HAP-1 (cell line): ENCODE results near the gene TGM3.

Experiments used
- DNase-seq, 2 experiments: peaks; one replicate each; pipeline ENCODE4 v3.0.0-alpha.2; 2016 to 2020; ENCODE audit warnings: low spot score in 2 of 2
- H3K27me3 ChIP-seq: fragments of 250-450 bp; sonication (Bioruptor Pico); 2 replicates; pipeline ENCODE4 v1.5.1; 2020; ENCODE audit warnings: low read depth, mild to moderate bottlenecking, moderate library complexity
- H3K36me3 ChIP-seq: fragments of 250-450 bp; sonication (Bioruptor Pico); replicated peaks from 2 replicates; pipeline ENCODE4 v1.5.1; 2020; ENCODE audit warnings: mild to moderate bottlenecking
- H3K4me1 ChIP-seq: fragments of 250-450 bp; sonication (Bioruptor Pico); 2 replicates; pipeline ENCODE4 v1.5.1; 2020; ENCODE audit warnings: mild to moderate bottlenecking
- H3K4me3 ChIP-seq: fragments of 250-450 bp; sonication (Bioruptor Pico); 2 replicates; pipeline ENCODE4 v1.5.1; 2020; ENCODE audit warnings: mild to moderate bottlenecking, moderate library complexity
- H3K9me3 ChIP-seq: fragments of 250-450 bp; sonication (Bioruptor Pico); 2 replicates; pipeline ENCODE4 v1.5.1; 2020; ENCODE audit warnings: mild to moderate bottlenecking, moderate library complexity
- in situ Hi-C: fragments of 300-500 bp; cut with MboI; formaldehyde crosslinking; loops from 3 replicates; pipeline ENCODE4 v1.14.3; 2020; ENCODE audit warnings: low sequenced_read_pairs, inconsistent platforms, mixed read lengths

TGM3 gene

DNA sequence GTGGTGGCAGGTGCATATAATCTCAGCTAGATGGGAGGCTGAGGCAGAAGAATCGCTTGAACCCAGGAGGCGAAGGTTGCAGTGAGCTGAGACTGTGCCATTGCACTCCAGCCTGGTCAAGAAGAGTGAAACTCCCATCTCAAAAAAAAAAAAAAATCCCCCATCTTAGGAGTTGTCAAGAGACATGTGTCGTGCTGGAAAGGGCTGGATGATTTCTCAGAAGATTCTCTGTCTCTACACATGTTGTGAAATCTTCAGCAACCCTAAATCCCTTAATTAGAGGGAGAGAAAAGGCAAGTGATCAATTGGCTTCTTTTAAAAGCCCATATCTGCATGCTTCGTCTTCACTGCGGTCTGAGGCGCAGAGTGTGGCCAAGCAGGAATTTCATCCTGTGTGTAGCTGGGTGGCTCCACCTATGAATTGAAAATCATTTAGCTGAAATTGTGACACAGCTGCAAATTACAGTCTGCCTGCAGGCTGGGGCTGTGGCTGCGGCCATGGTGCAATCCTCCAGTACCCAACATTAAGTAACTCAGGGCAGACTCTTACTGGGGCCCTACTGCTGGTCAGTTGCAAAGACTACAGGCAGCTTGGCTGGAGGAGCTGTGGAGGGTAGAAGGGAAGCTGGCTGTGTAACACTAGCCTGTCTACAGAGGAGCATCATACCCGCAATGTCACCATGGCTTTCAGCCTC is 3.2 kb upstream of the TGM3 start:
- H3K4me3 ChIP-seq, result no peak overlapping the region
- no peaks in the 10 kb centered on the region; the same call in 1 of the 2 replicates for H3K27me3 ChIP-seq
- in situ Hi-C loops, result no loop called here
- no peak for DNase-seq
- no peaks in the 10 kb centered on the region for H3K9me3 ChIP-seq
- H3K36me3 ChIP-seq, result no peaks in the 10 kb centered on the region
- H3K4me1 ChIP-seq, result no peaks in the 10 kb centered on the region

DNA sequence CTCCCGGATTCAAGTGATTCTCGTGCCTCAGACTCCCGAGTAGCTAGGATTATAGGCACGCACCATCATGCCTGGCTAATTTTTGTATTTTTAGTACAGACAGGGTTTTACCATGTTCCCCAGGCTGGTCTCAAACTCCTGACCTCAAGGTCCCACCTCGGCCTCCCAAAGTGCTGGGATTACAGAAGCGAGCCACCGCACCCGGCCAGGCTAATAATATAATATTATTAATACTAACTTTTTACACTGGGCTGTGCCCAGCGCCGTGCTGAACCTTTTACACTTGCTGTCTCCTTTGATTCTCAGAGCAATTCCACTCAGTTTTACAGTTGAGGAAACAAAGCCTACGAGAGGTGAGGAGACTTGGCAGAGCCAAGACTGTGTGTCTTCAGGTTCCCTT is 2.3 kb upstream of the TGM3 start:
- H3K4me3 ChIP-seq, result no peak overlapping the region
- H3K27me3 ChIP-seq, result no peaks in the 10 kb centered on the region; the same call in 1 of the 2 replicates
- no peak for DNase-seq
- no peaks in the 10 kb centered on the region for H3K9me3 ChIP-seq
- in situ Hi-C loops, result no loop called here
- no peaks in the 10 kb centered on the region for H3K36me3 ChIP-seq
- no peaks in the 10 kb centered on the region for H3K4me1 ChIP-seq

DNA sequence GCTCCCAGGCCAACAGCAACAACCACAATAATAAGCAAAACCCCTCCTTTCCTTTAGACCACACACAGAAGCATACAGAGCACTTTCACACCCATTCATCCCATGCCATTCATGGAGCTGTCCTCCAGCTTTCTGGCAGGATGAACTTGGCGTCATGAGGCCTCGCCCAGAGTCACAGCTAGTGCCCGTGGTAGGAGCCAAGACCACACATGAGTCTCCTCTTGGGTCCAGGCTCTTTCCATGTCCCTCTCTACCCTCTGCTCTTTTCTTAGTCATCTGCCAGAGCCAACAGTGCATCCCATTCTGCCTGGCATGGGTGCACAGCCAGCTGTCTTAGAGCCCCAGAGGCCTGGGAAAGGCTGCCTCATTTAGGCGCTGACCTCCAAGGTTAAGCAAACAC is 1.8 kb upstream of the TGM3 start:
- no peaks in the 10 kb centered on the region for H3K36me3 ChIP-seq
- H3K4me3 ChIP-seq, result no peak overlapping the region
- in situ Hi-C loops, result no loop called here
- H3K27me3 ChIP-seq, result no peaks in the 10 kb centered on the region; the same call in 1 of the 2 replicates
- DNase-seq, result no peak
- H3K4me1 ChIP-seq, result no peaks in the 10 kb centered on the region
- no peaks in the 10 kb centered on the region for H3K9me3 ChIP-seq

DNA sequence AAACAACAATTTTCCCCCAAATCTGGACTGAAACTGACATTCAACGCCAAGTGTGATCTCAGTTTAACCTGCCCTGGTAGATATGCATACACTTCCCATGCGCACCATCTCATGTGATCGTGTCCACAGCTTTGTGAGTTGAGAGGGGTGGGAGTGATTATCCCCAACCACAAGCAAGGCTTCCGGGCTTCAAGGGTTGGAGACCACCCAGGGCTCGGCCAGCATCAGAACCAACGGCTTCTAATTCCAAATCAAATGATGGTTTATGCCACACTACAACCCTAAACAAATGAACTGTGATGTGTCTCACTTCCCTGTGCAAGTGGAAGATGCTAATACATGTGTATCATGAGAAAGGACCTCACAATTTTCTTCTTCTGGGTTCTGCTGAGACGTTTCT is 515 bp upstream of the TGM3 start:
- no peaks in the 10 kb centered on the region for H3K36me3 ChIP-seq
- H3K27me3 ChIP-seq, result no peaks in the 10 kb centered on the region
- in situ Hi-C loops, result no loop called here
- H3K4me3 ChIP-seq, result no peak overlapping the region
- no peak for DNase-seq
- H3K9me3 ChIP-seq, result no peaks in the 10 kb centered on the region
- H3K4me1 ChIP-seq, result no peaks in the 10 kb centered on the region

DNA sequence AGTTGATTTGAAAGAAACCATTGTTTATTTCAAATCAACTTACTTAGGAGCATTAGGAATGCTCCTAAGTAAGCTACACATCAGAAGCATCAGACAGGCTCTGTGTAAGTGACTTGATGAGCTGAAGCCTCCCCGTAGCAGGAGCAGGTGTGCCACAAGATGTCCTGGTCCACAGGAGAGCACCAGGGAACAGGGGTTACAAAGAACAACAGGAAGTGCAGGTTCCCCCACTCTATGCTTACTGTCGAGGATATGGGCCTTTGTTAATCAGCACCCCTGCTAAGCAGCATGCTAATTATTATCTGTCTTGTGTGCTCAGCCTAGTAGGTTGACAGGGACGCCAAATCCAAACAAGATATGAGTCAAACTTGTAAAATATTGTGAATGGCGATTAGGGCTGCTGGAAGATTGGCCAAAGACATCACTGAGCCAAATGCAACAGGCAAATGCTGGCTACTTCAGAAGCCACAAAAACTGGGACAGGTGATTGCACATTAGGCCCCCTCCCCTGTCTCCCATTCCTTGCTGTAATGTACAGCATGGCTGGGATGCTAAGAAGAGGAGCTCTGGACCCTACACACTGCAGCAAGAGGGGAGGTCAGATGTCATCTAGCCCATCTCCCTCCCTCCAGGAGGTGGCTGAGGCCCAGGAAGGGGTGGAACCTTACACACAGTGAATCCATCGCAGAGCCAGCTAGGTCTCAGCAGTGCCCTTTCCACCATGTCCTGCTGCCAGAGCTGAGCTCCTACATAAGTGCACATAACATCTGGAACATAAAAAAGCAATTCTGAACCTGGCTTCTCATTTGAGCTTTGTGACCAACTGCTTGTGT is 939 bp downstream of the TGM3 start:
- no peaks in the 10 kb centered on the region; the same call in 1 of the 2 replicates for H3K27me3 ChIP-seq
- no peaks in the 10 kb centered on the region for H3K4me1 ChIP-seq
- no peaks in the 10 kb centered on the region for H3K9me3 ChIP-seq
- no peaks in the 10 kb centered on the region for H3K36me3 ChIP-seq
- DNase-seq, result no peak
- no peak overlapping the region for H3K4me3 ChIP-seq
- in situ Hi-C loops, result no loop called here

DNA sequence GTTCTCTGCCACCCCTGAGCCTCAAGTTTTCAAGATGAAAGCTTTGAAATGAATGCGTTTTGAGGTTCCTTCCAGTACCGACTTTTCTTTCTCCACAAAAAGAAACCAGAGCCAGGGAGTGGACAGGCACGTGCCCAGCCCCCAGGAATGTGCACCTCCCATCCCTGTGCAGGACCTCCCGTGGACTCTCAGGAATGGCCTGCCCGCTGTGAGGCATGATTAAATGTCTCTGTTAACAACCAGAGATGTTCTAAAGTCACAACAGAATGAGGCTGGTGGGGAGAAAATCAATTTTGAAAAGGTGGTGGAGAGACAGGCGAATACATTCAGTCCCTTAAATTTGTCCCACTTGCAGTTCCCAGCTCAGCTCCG is 1.5 kb downstream of the TGM3 start:
- Histone ChIP-seq H3K27me3 (no peaks in the 10 kb centered on the region; the same call in 1 of the 2 replicates), H3K4me1 (no peaks in the 10 kb centered on the region), H3K36me3 (no peaks in the 10 kb centered on the region), H3K4me3 (no peak overlapping the region), H3K9me3 (no peaks in the 10 kb centered on the region)
- no peak for DNase-seq
- in situ Hi-C loops, result no loop called here

DNA sequence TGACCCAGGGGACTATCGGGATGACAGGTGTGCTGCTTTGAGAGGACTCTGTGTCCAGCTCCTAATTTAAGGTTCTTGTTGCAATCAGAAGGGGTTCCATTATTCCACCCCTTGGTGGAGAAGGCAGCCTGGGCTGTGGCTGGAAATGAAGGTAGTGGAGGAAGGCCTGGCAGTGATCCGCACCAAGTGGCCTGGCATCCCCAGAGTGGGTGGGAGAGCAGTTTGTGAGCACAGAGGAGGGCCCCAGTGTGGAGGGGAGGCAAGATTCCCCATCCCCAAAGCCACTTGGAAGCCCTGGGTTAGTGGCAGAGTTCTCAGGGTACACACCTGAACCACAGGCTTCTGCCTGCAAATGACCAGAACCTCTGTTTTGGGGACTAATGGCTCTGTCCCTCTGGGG is 2.3 kb downstream of the TGM3 start:
- Histone ChIP-seq H3K9me3 (no peaks in the 10 kb centered on the region), H3K27me3 (peaks cover 2% of the 10 kb centered on the region; the same call in 1 of the 2 replicates), H3K36me3 (no peaks in the 10 kb centered on the region), H3K4me1 (no peaks in the 10 kb centered on the region), H3K4me3 (no peak overlapping the region)
- no peak for DNase-seq
- in situ Hi-C loops, result no loop called here

DNA sequence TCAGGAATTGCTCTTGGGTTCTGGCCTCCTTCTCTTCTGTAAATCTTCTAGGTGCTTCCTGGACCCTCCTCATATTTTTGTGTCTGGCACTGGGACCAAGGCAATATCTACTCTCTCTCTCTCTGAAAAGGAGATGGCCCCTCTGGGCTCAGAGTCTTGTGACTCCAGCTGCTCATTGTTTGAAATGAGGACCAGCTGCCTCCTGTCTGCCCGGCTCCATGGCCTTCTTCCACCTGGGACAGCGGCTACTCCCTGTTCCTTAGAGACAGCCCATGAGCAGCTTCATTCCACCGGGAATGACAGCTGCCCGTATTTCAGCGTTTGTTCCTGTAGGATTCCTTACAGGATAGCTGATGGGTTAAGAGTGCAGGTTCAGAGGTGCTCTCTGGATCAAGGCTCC is 2.9 kb downstream of the TGM3 start:
- Histone ChIP-seq H3K4me3 (no peak overlapping the region), H3K4me1 (no peaks in the 10 kb centered on the region)
- in situ Hi-C loops, result no loop called here

DNA sequence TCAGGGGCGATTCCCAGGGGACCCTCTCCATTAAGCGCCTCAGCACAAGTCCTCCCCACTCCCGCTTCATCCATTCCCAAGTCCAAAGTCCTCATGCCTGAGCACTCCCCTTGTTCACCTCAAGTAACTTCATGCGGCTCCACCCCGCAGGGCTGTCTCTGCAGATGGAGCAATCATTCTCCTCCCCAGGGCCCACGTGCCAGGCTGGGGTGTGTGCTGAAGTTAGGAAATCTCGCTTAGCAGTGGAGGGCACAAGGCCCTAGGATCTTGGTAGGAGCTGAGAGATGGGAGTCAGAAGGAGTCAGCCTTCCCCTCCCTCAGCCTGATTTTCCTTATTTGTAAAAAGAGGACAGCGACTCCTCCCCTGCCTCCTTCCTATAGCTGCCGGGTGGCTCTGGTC is 3.5 kb downstream of the TGM3 start:
- DNase-seq, result no peak
- in situ Hi-C loops, result no loop called here
- H3K4me1 ChIP-seq, result no peaks in the 10 kb centered on the region

More for the DNA sequence above, 2.9 kb downstream of the TGM3 start:
- Histone ChIP-seq H3K36me3 (no peaks in the 10 kb centered on the region), H3K27me3 (peaks cover 8% of the 10 kb centered on the region; the same call in 1 of the 2 replicates), H3K9me3 (no peaks in the 10 kb centered on the region)
- DNase-seq, result no peak

DNA sequence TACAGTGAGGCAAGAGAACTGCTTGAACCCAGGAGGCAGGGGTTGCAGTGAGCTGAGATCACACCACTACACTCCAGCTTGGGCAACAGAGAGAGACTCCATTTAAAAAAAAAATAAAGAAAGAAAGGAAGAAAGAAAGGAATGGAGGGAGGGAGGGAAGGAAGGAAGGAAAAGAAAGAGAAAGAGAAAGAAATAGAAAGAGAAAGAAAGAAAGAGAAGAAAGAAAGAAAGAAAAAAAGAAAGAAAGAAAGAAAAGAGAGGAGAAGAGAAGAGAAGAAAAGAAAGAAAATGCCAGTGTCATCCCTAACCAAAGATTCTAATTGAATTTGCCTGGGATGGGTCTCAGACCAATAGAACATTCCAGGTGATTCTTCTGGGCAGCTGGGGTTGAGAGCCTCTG is 4.2 kb downstream of the TGM3 start:
- no peak for DNase-seq
- Histone ChIP-seq H3K27me3 (peaks cover 20% of the 10 kb centered on the region; the same call in 1 of the 2 replicates), H3K4me1 (no peaks in the 10 kb centered on the region), H3K4me3 (no peak overlapping the region), H3K36me3 (no peaks in the 10 kb centered on the region), H3K9me3 (no peaks in the 10 kb centered on the region)
- in situ Hi-C loops, result no loop called here

More for the DNA sequence above, 3.5 kb downstream of the TGM3 start:
- Histone ChIP-seq H3K27me3 (peaks cover 13% of the 10 kb centered on the region; the same call in 1 of the 2 replicates), H3K9me3 (no peaks in the 10 kb centered on the region), H3K4me3 (no peak overlapping the region), H3K36me3 (no peaks in the 10 kb centered on the region)

DNA sequence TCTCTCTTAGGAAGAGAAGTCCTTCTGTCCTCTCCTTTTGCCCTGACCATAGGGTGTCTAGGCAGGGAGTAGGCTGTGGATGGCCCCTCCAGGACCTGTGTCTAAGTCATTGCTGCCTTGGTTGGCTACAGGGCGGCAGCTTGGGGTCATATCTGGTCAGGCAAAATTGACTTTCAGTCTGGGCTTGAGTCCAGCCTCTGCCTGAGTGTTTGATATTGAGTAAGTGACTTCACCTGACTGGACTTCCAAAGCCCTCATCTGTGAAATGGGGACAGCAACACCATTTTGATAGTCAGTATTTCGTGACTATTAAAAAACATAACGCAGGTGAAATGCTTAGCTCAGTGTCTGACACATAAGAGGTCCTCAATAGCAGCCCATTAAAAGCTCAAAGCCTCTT is 4.6 kb downstream of the TGM3 start:
- no peaks in the 10 kb centered on the region for H3K4me1 ChIP-seq
- no peak overlapping the region for H3K4me3 ChIP-seq
- no peaks in the 10 kb centered on the region for H3K36me3 ChIP-seq
- in situ Hi-C loops, result no loop called here
- no peak for DNase-seq
- peaks cover 20% of the 10 kb centered on the region; the same call in 1 of the 2 replicates for H3K27me3 ChIP-seq
- H3K9me3 ChIP-seq, result no peaks in the 10 kb centered on the region

DNA sequence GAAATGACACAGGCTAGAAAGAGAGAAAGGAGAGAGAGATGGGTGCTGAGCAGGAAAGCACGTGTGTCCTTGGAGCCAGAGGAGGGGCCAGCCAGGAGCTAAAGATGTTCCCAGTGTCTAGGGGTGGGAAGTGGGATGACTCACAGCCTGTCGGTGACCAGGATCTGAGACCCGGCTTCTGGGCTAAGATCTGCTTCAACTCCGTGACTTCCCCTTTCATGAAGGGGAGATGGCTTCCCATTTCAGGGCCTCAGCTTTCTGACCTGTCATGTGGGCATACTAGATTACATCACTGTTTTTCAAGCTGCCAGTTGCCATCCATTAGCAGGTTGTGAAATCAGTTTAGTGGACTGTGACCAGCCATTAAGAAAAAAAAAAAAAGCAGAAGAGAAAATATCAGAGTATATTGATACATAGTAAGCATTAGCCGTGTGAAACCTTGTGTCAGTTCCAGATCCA is 5.4 kb downstream of the TGM3 start:
- Histone ChIP-seq H3K4me1 (no peaks in the 10 kb centered on the region), H3K9me3 (no peaks in the 10 kb centered on the region), H3K27me3 (peaks cover 20% of the 10 kb centered on the region; the same call in 1 of the 2 replicates), H3K36me3 (no peaks in the 10 kb centered on the region), H3K4me3 (no peak overlapping the region)
- no peak for DNase-seq
- in situ Hi-C loops, result no loop called here

DNA sequence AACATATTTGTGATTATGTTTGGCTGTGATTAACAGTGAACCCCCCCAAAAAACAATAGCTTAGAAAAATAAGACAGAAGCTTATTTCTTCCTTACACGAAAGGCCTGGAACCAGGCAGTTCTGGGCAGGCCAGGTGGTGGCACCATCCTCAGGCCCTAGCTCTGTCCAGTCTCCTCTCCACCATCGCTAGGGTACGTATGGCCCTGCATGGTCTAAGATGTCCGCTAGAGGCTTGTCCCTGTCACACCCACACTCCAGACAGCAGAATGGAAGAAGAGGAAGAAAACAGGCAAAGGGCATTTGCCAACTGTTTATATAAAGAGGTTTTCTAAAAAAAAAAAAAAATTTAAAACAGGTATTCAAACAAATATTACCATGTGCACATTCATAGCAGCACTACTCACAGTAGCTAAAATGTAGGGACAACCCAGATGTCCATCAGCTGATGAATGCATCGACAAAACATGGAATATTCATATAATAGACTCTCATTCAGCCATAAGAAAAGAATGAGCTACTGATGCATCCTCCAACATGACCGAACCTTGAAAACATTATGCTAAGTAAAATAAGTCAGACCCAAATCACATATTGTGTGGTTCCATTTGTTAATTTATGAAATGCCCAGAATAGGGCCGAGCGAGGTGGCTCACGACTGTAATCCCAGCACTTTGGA is 6.7 kb downstream of the TGM3 start:
- Histone ChIP-seq H3K4me1 (no peaks in the 10 kb centered on the region), H3K9me3 (no peaks in the 10 kb centered on the region), H3K4me3 (no peak overlapping the region), H3K36me3 (no peaks in the 10 kb centered on the region), H3K27me3 (peaks cover 20% of the 10 kb centered on the region; the same call in 1 of the 2 replicates)
- in situ Hi-C loops, result no loop called here
- DNase-seq, result no peak

DNA sequence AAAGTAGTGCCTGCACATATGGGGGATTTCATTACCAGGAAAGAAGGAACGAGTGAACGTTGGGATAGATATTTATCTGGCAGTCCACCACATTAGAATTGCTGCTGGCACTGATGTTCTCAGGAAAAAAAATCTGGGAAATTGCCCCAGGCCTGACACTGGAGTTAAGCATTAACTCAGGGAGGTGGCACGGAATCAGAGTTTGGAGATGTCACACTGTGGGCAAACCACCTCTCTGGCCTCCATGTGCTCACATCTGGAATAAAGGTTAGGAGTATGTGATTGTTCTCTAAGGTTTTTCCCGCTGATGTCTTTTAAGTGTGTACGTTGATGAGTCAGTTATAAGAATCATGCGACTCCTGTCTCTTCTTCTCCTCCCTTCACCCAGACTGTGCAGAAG is 7.9 kb downstream of the TGM3 start:
- no peaks in the 10 kb centered on the region for H3K4me1 ChIP-seq
- H3K9me3 ChIP-seq, result no peaks in the 10 kb centered on the region
- DNase-seq, result no peak
- in situ Hi-C loops, result no loop called here
- no peaks in the 10 kb centered on the region for H3K36me3 ChIP-seq
- H3K4me3 ChIP-seq, result no peak overlapping the region
- H3K27me3 ChIP-seq, result peaks cover 20% of the 10 kb centered on the region; the same call in 1 of the 2 replicates
